ENCODE measurements around the gene NEUROG3. TPM values are rescaled to one million over a fixed set of nuclear protein-coding genes. Genes with fewer than 3 reads are reported as not detected.

NEUROG3 gene
- total RNA-seq, 2 donors from 2014 or later = 3.1 to 4.0 TPM

DNA sequence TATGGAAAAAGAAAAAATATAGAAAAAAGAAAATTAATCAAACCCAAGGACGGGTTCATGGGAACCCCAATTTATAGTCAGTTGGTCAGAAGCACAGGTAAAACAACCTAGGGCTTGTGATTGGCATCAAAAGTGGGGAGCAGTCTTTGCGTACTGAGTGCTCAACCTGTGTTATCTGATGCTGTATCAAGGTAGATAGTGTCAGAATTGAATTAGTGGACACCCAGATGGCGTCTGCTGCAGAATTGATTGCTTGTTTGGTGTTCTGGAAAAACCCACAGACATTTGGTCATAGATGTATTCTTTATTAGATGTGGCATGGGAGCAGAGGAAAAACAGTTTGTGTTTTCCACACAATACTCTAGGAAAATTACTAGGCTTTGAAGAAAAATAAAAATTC is 39.6 kb downstream of the NEUROG3 start:
- H3K27me3 ChIP-seq = no peaks in the 10 kb centered on the region
- H3K27ac ChIP-seq = no peak overlapping the region
- H3K9ac ChIP-seq (ENCODE audit: low read depth in 2 of 2, low read length in 2 of 2) = no peak overlapping the region
- no peaks in the 10 kb centered on the region for H3K4me1 ChIP-seq
- H3K4me3 ChIP-seq = no peak overlapping the region
- H3K9me3 ChIP-seq = no peaks in the 10 kb centered on the region
- no peak for DNase-seq
- intact Hi-C loops (cut with DNase I) = no loop called here
- TF ChIP-seq CTCF (IDR thresholded peaks at IDR 0.05) = no peak
- H3K36me3 ChIP-seq = no peaks in the 10 kb centered on the region

DNA sequence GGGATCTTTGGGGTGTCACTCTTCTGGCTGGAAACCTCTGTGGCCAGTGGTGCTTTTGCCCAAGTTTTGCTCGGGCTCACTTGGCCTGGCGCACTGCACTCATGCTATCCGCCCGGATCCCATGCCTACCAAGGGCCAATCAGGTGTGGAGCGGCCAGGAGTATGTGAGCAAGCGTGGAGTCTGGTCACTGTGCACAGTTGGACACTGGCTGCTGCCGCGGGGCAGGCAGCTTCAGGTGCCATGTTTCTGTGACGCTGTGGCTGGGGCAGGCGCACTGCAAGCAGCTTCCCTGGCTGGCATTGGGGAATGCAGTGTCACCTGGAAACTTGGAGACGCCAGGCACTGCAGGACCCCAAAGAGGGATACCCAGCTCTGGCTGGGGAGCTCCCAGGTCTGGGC is 45.3 kb downstream of the NEUROG3 start:
- Histone ChIP-seq H3K36me3 (no peaks in the 10 kb centered on the region), H3K4me3 (no peak overlapping the region), H3K27me3 (no peaks in the 10 kb centered on the region), H3K4me1 (no peaks in the 10 kb centered on the region), H3K9ac (ENCODE audit: low read depth in 2 of 2, low read length in 2 of 2) (no peak overlapping the region), H3K9me3 (no peaks in the 10 kb centered on the region), H3K27ac (no peak overlapping the region)
- intact Hi-C loops (cut with DNase I) = no loop called here
- no peak for DNase-seq
- no peak for TF ChIP-seq CTCF (IDR thresholded peaks at IDR 0.05)

Other genes starting within 250 kb of the NEUROG3 start
- 10 to 100 TPM in 1 of 2 donors, under 1 TPM in 1; 0.22 to 18.8 TPM for gene TACR2, start 156.5 kb downstream of the NEUROG3 start, total RNA-seq
- 100 to 1,000 TPM; 129 TPM for gene TSPAN15, start 122.0 kb downstream of the NEUROG3 start, total RNA-seq
- 1 to 10 TPM; 4.2 to 4.5 TPM for gene FAM241B, start 56.8 kb upstream of the NEUROG3 start, total RNA-seq
- gene COL13A1, start 228.5 kb upstream of the NEUROG3 start, total RNA-seq = 1 to 10 TPM; 1.0 to 1.1 TPM

Data from colonic mucosa (tissue), 4 donors.